Ammon's horn (tissue), 1 donor: Measurements from ENCODE around the gene ZDHHC20.
A peak's percentile ranks its signal among the peaks of the same experiment; 100 is the strongest.

Experiments used
- DNase-seq: peaks from one replicate; pipeline ENCODE4 v3.0.0-alpha.2; 2016; ENCODE audit warnings: low spot score

ZDHHC20 gene

DNA sequence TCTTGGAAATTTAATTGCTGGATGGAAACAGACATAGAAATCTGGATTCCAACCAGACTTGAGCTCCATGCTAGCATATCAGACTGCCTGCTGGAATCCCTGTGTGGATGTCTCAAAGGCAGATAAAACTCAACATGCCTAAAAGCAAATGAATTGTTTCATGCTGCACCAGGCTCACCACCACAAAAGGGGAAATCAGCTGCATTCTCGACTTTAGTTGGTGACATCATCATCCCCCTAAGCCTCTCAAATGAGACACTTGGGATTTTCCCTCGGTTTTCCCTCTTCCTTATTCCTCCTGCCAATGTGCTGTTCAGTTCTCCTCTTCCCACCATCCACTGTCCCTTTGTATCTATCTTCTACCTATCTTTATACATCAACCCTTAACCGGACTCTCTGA lies 134.3 kb downstream of the ZDHHC20 start:
- no peak for DNase-seq

DNA sequence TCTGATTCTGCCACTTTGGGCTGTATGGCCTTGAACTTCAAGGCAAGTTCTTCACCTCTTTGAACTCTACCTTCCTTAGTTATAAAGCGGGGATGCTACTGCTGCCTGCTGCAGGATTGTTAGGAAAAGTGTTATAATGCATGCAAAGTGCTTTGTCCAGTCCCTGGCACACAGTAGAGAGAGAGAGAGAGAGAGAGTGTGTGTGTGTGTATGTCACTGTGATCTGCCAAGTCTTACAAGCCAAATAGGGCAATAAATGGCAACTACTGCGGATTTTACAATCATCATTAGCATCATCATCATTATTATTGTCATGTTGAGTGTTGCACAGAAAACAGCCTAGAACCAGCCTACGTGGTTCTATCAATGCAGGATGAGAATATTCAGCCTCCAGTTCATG lies 136.1 kb downstream of the ZDHHC20 start:
- DNase-seq: peak; percentile 19
